ENCODE results near the gene ADARB1.

- TF ChIP-seq, protein P1, sequence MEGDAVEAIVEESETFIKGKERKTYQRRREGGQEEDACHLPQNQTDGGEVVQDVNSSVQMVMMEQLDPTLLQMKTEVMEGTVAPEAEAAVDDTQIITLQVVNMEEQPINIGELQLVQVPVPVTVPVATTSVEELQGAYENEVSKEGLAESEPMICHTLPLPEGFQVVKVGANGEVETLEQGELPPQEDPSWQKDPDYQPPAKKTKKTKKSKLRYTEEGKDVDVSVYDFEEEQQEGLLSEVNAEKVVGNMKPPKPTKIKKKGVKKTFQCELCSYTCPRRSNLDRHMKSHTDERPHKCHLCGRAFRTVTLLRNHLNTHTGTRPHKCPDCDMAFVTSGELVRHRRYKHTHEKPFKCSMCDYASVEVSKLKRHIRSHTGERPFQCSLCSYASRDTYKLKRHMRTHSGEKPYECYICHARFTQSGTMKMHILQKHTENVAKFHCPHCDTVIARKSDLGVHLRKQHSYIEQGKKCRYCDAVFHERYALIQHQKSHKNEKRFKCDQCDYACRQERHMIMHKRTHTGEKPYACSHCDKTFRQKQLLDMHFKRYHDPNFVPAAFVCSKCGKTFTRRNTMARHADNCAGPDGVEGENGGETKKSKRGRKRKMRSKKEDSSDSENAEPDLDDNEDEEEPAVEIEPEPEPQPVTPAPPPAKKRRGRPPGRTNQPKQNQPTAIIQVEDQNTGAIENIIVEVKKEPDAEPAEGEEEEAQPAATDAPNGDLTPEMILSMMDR (IDR thresholded peaks at IDR 0.05), result no peak
- TF ChIP-seq ZFX (IDR thresholded peaks at IDR 0.05; ENCODE audit: borderline replicate concordance), result no peak
These were observed 35.6 kb downstream of the ADARB1 start for GRCh38 chr21:45109831-45110492.

All from 22Rv1 (cell line).